GM20000 (cell line): ENCODE results near the gene SRCIN1.

Experiments
- DNase-seq: peaks from one replicate; pipeline ENCODE4 v3.0.0; 2012; ENCODE audit warnings: low spot score
- TF ChIP-seq, protein P1 (sequence below): IDR thresholded peaks from 2 replicates; pipeline ENCODE4 v1.5.1; 2012; ENCODE audit warnings: mild to moderate bottlenecking, control low read depth; ENCODE audit errors: extremely low read depth, missing control alignments

SRCIN1 gene

DNA sequence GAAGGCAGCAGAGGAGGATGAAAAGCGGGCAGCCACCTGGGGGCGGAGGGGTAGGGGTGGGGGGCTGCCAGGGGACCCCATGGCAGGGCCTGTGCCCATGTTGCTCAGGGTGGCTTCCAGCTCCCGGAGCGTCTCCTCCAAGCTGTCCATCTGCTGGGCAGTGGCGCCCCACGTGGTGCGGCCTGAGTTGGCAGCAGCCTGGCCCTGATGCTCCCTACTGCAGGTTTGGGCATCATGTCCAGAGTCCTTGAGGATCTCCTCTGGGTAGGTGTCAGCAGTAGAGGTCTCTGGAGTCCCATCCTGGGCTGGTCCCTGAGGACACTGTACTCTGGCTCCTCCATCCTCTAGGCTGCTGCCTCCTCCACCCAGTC, 60.9 kb downstream of the SRCIN1 start:
- TF ChIP-seq, protein P1, sequence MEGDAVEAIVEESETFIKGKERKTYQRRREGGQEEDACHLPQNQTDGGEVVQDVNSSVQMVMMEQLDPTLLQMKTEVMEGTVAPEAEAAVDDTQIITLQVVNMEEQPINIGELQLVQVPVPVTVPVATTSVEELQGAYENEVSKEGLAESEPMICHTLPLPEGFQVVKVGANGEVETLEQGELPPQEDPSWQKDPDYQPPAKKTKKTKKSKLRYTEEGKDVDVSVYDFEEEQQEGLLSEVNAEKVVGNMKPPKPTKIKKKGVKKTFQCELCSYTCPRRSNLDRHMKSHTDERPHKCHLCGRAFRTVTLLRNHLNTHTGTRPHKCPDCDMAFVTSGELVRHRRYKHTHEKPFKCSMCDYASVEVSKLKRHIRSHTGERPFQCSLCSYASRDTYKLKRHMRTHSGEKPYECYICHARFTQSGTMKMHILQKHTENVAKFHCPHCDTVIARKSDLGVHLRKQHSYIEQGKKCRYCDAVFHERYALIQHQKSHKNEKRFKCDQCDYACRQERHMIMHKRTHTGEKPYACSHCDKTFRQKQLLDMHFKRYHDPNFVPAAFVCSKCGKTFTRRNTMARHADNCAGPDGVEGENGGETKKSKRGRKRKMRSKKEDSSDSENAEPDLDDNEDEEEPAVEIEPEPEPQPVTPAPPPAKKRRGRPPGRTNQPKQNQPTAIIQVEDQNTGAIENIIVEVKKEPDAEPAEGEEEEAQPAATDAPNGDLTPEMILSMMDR = no peak
- DNase-seq = no peak

DNA sequence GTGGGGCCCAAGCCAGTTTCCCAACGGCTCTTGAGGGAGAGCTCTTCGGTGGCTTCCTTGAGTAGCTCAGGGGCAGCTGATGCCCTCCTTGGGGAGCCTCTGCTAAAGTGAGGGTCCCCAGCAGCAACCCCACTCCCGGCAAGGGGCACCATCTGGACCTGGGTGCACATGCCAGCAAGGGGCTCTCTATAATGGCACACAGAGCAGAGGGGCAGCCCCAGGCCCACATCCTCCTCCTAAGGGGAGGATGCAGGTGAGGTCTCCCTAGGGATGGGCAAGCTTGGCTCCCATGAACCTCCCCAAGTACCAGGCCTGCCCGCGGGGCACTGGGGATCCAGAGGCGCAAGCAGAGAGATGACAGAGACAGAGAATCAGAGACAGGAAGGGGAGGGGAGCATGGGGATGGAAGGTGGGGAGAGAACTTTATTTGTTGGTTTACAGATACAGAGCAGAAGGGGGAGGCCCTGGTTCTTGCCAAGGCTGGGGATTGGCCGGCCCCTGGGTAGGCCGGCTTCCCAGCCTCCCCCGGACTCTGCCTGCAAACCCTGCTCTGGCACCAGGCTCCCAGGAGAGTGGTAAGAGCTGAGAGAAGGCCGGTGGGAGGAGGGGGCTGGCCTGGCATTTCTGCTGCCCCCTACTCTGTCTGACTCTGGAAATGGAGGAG, 61.4 kb downstream of the SRCIN1 start:
- DNase-seq = no peak
- TF ChIP-seq, protein P1 = no peak

DNA sequence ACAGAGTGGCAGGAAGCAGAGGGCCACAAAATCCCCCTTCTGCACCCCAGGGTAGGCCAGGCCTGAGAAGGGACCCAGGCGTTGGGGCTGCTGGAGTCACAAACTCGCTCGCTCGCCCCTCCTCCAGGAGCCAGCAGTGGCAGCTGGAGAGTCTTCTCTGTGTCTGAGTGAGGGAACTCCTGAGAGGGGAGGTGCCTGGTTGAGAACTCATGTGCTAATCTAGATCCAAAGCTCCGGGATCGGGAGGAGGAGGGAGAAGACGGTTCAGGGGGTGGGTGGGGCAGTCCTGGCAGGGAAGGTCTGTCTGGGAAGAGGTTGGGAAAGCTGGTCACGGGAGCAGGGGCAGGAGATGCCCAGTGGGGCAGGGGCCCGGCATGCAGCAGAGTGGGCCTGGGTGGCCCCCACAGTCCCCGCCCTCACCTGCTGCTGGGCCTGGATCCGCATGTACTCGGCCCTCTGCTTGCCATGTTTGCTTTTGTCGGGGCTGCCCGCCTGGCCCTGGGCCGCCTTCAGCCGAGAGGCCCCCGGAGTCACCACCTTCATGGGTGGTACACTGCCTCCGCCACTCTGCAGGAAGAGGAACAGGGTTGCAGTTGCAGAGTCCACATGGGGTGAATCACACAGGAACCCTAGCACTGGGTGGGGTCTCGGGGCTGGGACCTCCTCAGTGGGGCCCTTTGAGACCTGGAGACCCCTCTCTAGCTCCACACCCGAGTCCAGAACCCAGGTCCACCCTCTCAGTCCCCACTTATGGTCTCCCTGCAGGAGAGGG, 62.2 kb downstream of the SRCIN1 start:
- no peak for DNase-seq
- TF ChIP-seq, protein P1 = no peak

DNA sequence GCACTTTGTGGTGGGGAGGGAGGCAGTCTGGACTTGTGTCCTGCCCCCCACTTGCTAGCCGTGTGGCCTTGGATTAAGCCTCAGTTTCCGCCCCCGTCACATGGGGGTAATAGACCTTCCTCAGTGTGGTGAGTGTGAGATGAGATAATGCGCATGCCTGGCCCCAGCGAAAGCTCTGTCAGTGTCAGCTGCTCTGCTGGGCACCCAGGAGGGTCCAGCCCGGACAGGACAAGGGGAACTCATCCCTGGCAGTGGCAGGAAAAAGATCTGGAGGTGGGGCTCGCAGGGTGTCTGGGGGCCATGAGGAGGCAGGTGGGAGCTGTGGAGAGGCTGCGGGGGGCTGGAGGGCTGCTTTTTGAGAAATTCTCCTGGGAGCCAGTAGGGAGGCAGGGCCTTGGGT, 63.5 kb downstream of the SRCIN1 start:
- TF ChIP-seq, protein P1 = no peak

DNA sequence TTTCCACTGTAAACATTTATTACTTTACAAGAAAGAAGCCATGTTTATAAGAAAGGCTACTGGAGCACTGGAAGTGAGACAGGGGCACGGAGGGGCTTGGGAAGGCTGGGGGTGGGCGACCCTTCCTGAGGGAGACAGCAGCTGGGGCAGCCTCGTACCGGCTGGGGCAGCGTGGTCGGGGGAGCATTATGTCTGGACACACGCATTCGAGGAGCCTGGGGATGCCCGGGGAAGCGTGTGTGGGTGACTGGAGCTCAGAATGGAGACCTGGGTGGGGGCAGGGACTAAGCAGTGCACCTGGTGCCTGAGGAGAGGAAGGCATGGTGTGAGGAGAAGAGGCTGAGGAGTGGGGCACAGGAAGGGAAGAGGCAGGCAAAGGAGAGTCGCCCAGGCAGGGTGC, 64.5 kb downstream of the SRCIN1 start:
- TF ChIP-seq, protein P1 = no peak
- DNase-seq = no peak

More for the DNA sequence above, 63.5 kb downstream of the SRCIN1 start:
- no peak for DNase-seq

DNA sequence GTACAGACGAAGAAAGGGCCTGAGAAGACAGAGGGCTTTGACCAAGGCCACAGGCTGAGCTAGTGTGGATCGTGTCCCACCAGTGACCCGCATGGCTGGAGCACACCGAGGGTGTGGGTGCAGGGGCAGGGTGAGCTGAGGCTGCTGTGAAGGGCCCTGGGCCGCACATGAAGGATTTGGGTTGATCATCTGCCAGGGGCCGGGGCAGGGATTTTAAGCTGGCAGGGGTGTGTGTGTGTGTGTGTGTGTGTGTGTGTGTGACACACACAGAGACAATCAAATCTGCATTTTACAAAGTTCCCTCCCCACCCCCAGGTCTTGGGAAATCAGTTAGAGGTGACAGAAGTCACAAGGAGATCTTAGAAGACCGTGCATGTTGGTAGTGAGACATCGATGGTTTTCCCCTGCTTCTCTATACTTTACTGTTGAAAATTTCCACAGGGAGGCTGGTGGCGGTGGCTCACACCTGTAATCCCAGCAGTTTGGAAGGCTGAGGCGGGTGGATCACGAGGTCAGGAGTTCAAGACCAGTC, 65.2 kb downstream of the SRCIN1 start:
- TF ChIP-seq, protein P1 = no peak
- DNase-seq = no peak

DNA sequence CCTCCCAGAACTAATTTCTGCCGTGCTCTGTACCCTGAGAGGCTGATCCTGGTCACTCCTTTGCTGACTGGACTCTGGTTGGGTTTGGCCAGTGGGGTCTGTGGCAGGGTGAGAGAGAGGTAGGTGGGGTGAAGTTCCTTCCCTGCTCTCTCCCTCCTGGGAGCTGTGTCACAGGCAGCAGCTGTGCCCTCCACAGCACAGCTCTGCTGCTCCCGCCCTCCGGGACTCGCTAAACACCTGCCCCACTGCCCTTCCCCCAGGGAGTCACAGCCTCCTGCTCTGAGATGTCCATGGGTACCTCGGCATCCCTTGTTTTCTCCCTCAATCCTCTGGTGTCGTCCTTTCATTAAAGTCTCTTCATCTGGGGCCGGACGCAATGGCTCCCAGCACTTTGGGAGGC, 66.4 kb downstream of the SRCIN1 start:
- DNase-seq = no peak
- TF ChIP-seq, protein P1 = no peak
